Measurements from ENCODE around the gene ZCCHC2.

The ZCCHC2 gene

GRCh38 chr18:62583376-62583775, 60.6 kb downstream of the ZCCHC2 start:
- no peak for DNase-seq

GRCh38 chr18:62584241-62585120, 61.7 kb downstream of the ZCCHC2 start:
- peak; percentile 84 for DNase-seq

- no peak for DNase-seq
Measured at GRCh38 chr18:62585274-62586150, 62.7 kb downstream of the ZCCHC2 start.

GRCh38 chr18:62586151-62586774, 63.4 kb downstream of the ZCCHC2 start:
- DNase-seq: peak; percentile 73

- no peak for DNase-seq
Measured at GRCh38 chr18:62586781-62587487, 64.1 kb downstream of the ZCCHC2 start.

- DNase-seq: no peak
Measured at GRCh38 chr18:62587689-62588088, 64.9 kb downstream of the ZCCHC2 start.

- DNase-seq: no peak
Measured at GRCh38 chr18:62588217-62588616, 65.4 kb downstream of the ZCCHC2 start.

- DNase-seq: no peak
Measured at GRCh38 chr18:62590799-62591590, 68.2 kb downstream of the ZCCHC2 start.

GRCh38 chr18:62596145-62597005, 73.5 kb downstream of the ZCCHC2 start:
- peak; percentile 18 for DNase-seq

- DNase-seq: no peak
Measured at GRCh38 chr18:62601871-62602270, 79.0 kb downstream of the ZCCHC2 start.

- no peak for DNase-seq
Measured at GRCh38 chr18:62602706-62603105, 79.9 kb downstream of the ZCCHC2 start.

- DNase-seq: no peak
Measured at GRCh38 chr18:62603211-62603610, 80.4 kb downstream of the ZCCHC2 start.

- DNase-seq: no peak
Measured at GRCh38 chr18:62603979-62604378, 81.2 kb downstream of the ZCCHC2 start.

GRCh38 chr18:62605685-62606084, 82.9 kb downstream of the ZCCHC2 start:
- DNase-seq: no peak

GRCh38 chr18:62606106-62606505, 83.3 kb downstream of the ZCCHC2 start:
- no peak for DNase-seq

- DNase-seq: no peak
Measured at GRCh38 chr18:62607302-62607701, 84.5 kb downstream of the ZCCHC2 start.

GRCh38 chr18:62607708-62608428, 85.0 kb downstream of the ZCCHC2 start:
- no peak for DNase-seq

- DNase-seq: no peak
Measured at GRCh38 chr18:62609764-62610163, 86.9 kb downstream of the ZCCHC2 start.

- no peak for DNase-seq
Measured at GRCh38 chr18:62610351-62610700, 87.5 kb downstream of the ZCCHC2 start.
